SU-DHL-6 (cell line): Measurements from ENCODE around the gene HSPA1A.
A peak's percentile ranks its signal among the peaks of the same experiment; 100 is the strongest.
"Not testable (repeated sequence)": the region's sequence is repeated elsewhere in the genome, so short reads cannot be mapped to it uniquely, and the experiment has no call there.

Experiments
- H2AFZ ChIP-seq: fragments of 200-600 bp; sonication (generic); 2 replicates; pipeline ENCODE4 v1.6.1; 2014; ENCODE audit warnings: low read depth, mild to moderate bottlenecking, moderate library complexity, mixed read lengths, antibody characterized with exemption, low read length; ENCODE audit not compliant: severe bottlenecking
- H3F3A ChIP-seq: fragments of 200-600 bp; shearing (Covaris generic); 2 replicates; pipeline ENCODE4 v1.6.0; 2016; ENCODE audit warnings: antibody characterized with exemption, mild to moderate bottlenecking; ENCODE audit not compliant: insufficient read depth
- H3K27ac ChIP-seq: fragments of 200-600 bp; sonication (generic); 2 replicates; pipeline ENCODE4 v1.5.1; 2016; ENCODE audit warnings: low read depth, mild to moderate bottlenecking, low read length, moderate library complexity, mixed read lengths
- H3K27me3 ChIP-seq: fragments of 200-600 bp; sonication (generic), shearing (Covaris generic); 2 replicates; pipeline ENCODE4 v1.6.0; 2014; ENCODE audit warnings: mild to moderate bottlenecking, low read length
- H3K36me3 ChIP-seq: fragments of 200-600 bp; sonication (generic); 2 replicates; pipeline ENCODE4 v1.6.1; 2014; ENCODE audit warnings: mild to moderate bottlenecking, low read length, mixed read lengths
- H3K4me2 ChIP-seq: fragments of 300-600, 200-600 bp; shearing (Covaris generic), sonication (generic); 2 replicates; pipeline ENCODE4 v1.6.0; 2014; ENCODE audit warnings: low read length, low read depth, mild to moderate bottlenecking; ENCODE audit not compliant: poor library complexity, severe bottlenecking
- H3K4me3 ChIP-seq: fragments of 200-600 bp; sonication (generic); 2 replicates; pipeline ENCODE4 v1.5.1; 2014; ENCODE audit warnings: antibody characterized with exemption, low read length, mild to moderate bottlenecking, mixed read lengths; ENCODE audit not compliant: insufficient read depth, poor library complexity, severe bottlenecking
- H3K79me2 ChIP-seq: fragments of 200-600 bp; sonication (generic); 2 replicates; pipeline ENCODE4 v1.6.1; 2014; ENCODE audit warnings: mild to moderate bottlenecking, low read length, moderate library complexity; ENCODE audit not compliant: insufficient read depth
- H3K9ac ChIP-seq: fragments of 200-600 bp; sonication (generic); 2 replicates; pipeline ENCODE4 v1.7.0; 2014; ENCODE audit warnings: mild to moderate bottlenecking, low read length
- H3K9me2 ChIP-seq: fragments of 200-600 bp; sonication (generic); replicated peaks from 2 replicates; pipeline ENCODE4 v1.6.1; 2014; ENCODE audit warnings: low read length; ENCODE audit not compliant: insufficient read depth
- H3K9me3 ChIP-seq: fragments of 200-600 bp; sonication (generic); 2 replicates; pipeline ENCODE4 v1.6.1; 2014; ENCODE audit warnings: low read length, mixed read lengths; ENCODE audit not compliant: insufficient read depth
- H4K20me1 ChIP-seq: fragments of 200-600 bp; sonication (generic); 2 replicates; pipeline ENCODE4 v1.6.1; 2014; ENCODE audit warnings: low read depth, mild to moderate bottlenecking, antibody characterized with exemption, low read length, moderate library complexity, mixed read lengths
- CTCF ChIP-seq: fragments of 200-600 bp; sonication (generic); IDR thresholded peaks from one replicate; pipeline ENCODE4 v1.5.1; 2017; ENCODE audit warnings: antibody characterized with exemption, mild to moderate bottlenecking, low read length, moderate library complexity; ENCODE audit not compliant: insufficient read depth, poor library complexity, severe bottlenecking
- EZH2phosphoT487 ChIP-seq: fragments of 200-600 bp; sonication (generic), shearing (Covaris generic); conservative IDR thresholded peaks from 2 replicates; pipeline ENCODE4 v1.6.1; 2018; ENCODE audit warnings: mild to moderate bottlenecking, antibody characterized with exemption, low read length, moderate library complexity, mixed read lengths

The HSPA1A gene

GRCh38 chr6:31822036-31822821, 6.9 kb downstream of the HSPA1A start:
- H3K4me2 ChIP-seq, result peak overlapping the region; percentile 73
- H3K27me3 ChIP-seq, result no peaks in the 10 kb centered on the region
- H2AFZ ChIP-seq, result peak overlapping the region; percentile 89
- H3K9me3 ChIP-seq, result no peaks in the 10 kb centered on the region
- no peaks in the 10 kb centered on the region for H4K20me1 ChIP-seq
- H3K27ac ChIP-seq, result peak overlapping the region; percentile 44
- no peaks in the 10 kb centered on the region for H3K36me3 ChIP-seq
- H3K79me2 ChIP-seq, result no peaks in the 10 kb centered on the region
- peak overlapping the region; percentile 65 for H3K9ac ChIP-seq
- TF ChIP-seq EZH2phosphoT487 (no peak), CTCF (no peak)
- peaks cover 4% of the 10 kb centered on the region; the same call in 1 of the 2 replicates for H3F3A ChIP-seq
- peak overlapping the region; percentile 63 for H3K4me3 ChIP-seq
- no peaks in the 10 kb centered on the region for H3K9me2 ChIP-seq

GRCh38 chr6:31823592-31824196, 8.4 kb downstream of the HSPA1A start:
- H3K4me2 ChIP-seq, H3K9me3 ChIP-seq, H3K36me3 ChIP-seq, H3K27me3 ChIP-seq, H3K27ac ChIP-seq, H3K9ac ChIP-seq, H3K79me2 ChIP-seq, H3F3A ChIP-seq, H2AFZ ChIP-seq, H3K4me3 ChIP-seq, H3K9me2 ChIP-seq, H4K20me1 ChIP-seq: not testable (repeated sequence)

GRCh38 chr6:31825553-31825952, 10.2 kb downstream of the HSPA1A start:
- H3K9me2 ChIP-seq, result no peaks in the 10 kb centered on the region
- H3K36me3 ChIP-seq, result no peaks in the 10 kb centered on the region
- H3K4me3 ChIP-seq, result no peak overlapping the region
- no peak overlapping the region for H3K4me2 ChIP-seq
- H3K27me3 ChIP-seq, result no peaks in the 10 kb centered on the region
- H3K9me3 ChIP-seq, result no peaks in the 10 kb centered on the region
- H3K9ac ChIP-seq, result no peak overlapping the region
- no peak overlapping the region for H3K27ac ChIP-seq
- H2AFZ ChIP-seq, result no peak overlapping the region
- TF ChIP-seq EZH2phosphoT487, result no peak
- no peak for TF ChIP-seq CTCF
- H3K79me2 ChIP-seq, result peaks cover under 1% of the 10 kb centered on the region; the same call in 1 of the 2 replicates
- no peaks in the 10 kb centered on the region for H4K20me1 ChIP-seq
- peaks cover 13% of the 10 kb centered on the region; the same call in 1 of the 2 replicates for H3F3A ChIP-seq

- Histone ChIP-seq H3K79me2 (peaks cover 13% of the 10 kb centered on the region; the same call in 1 of the 2 replicates), H3K4me3 (peak overlapping the region; percentile 53), H4K20me1 (no peaks in the 10 kb centered on the region), H3K9ac (peak overlapping the region; percentile 66), H3K27ac (peak overlapping the region; percentile 56), H3K4me2 (peak overlapping the region; percentile 68), H3K9me2 (no peaks in the 10 kb centered on the region), H3K36me3 (no peaks in the 10 kb centered on the region), H3K9me3 (no peaks in the 10 kb centered on the region), H2AFZ (peak overlapping the region; percentile 36), H3K27me3 (no peaks in the 10 kb centered on the region), H3F3A (peaks cover 26% of the 10 kb centered on the region)
- no peak for TF ChIP-seq EZH2phosphoT487
- no peak for TF ChIP-seq CTCF
Observed at GRCh38 chr6:31826793-31827285, 11.5 kb downstream of the HSPA1A start.
